ENCODE measurements around the gene DDX5.
A peak's percentile ranks its signal among the peaks of the same experiment; 100 is the strongest.

DNA sequence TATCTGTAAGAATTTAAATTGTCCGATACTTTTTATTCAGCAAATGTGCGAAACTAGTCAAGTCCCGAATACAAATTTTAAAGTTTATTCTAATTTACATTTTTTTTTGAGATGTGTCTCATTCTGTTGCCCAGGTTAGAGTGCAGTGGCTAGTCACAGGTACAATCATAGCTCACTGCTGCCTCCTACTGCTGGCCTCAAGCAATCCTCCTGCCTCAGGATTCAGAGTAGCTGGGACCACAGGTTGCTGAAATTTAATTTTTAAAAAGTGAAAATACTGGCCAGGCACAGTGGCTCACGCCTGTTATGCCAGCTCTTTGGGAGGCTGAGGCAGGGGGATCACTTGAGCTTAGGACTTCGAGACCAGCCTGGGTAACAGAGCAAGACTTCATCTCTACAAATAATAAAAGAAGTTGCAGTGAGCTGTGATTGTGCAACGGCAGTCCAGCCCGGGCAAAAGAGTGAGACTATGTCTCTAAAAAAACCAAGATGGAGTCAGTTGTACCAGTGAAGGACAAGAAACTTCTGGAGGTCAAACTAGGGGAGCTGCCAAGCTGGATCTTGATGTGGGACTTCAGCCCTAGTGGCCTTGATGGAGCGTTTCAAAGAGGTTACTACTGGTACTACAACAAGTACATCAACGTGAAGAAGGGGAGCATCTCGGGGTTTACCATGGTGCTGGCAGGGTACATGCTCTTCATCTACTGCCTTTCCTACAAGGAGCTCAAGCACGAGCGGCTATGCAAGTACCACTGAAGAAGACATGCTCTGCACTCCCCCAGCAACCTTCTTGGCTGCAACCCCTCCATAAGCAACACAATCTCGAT lies 14.8 kb downstream of the DDX5 start:
- TF ChIP-seq NFE2L2 (IDR thresholded peaks at IDR 0.05; ENCODE audit: low read length): no peak
- no peak for TF ChIP-seq NCOA1 (CRISPR knock-in tag; IDR thresholded peaks at IDR 0.05)
- no peak for TF ChIP-seq TAF1 (CRISPR knock-in tag; IDR thresholded peaks at IDR 0.05)
- no peak for TF ChIP-seq RORA (CRISPR knock-in tag; IDR thresholded peaks at IDR 0.05)
- TF ChIP-seq DNMT3B (CRISPR knock-in tag; conservative IDR thresholded peaks at IDR 0.05): no peak
- peak; percentile 70 for TF ChIP-seq CTCF (CRISPR knock-in tag; IDR thresholded peaks at IDR 0.05)
- no peak for TF ChIP-seq ZSCAN21 (CRISPR knock-in tag; IDR thresholded peaks at IDR 0.05; ENCODE audit: borderline replicate concordance)
- no peak for TF ChIP-seq USF2 (IDR thresholded peaks at IDR 0.05; ENCODE audit: low read depth, low read length)
- no peak for TF ChIP-seq USF2 (CRISPR knock-in tag; IDR thresholded peaks at IDR 0.05; ENCODE audit: borderline replicate concordance)
- TF ChIP-seq ZBTB1 (CRISPR knock-in tag; IDR thresholded peaks at IDR 0.05; ENCODE audit: borderline replicate concordance): no peak
- TF ChIP-seq, protein P1, sequence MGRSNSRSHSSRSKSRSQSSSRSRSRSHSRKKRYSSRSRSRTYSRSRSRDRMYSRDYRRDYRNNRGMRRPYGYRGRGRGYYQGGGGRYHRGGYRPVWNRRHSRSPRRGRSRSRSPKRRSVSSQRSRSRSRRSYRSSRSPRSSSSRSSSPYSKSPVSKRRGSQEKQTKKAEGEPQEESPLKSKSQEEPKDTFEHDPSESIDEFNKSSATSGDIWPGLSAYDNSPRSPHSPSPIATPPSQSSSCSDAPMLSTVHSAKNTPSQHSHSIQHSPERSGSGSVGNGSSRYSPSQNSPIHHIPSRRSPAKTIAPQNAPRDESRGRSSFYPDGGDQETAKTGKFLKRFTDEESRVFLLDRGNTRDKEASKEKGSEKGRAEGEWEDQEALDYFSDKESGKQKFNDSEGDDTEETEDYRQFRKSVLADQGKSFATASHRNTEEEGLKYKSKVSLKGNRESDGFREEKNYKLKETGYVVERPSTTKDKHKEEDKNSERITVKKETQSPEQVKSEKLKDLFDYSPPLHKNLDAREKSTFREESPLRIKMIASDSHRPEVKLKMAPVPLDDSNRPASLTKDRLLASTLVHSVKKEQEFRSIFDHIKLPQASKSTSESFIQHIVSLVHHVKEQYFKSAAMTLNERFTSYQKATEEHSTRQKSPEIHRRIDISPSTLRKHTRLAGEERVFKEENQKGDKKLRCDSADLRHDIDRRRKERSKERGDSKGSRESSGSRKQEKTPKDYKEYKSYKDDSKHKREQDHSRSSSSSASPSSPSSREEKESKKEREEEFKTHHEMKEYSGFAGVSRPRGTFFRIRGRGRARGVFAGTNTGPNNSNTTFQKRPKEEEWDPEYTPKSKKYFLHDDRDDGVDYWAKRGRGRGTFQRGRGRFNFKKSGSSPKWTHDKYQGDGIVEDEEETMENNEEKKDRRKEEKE (IDR thresholded peaks at IDR 0.05): no peak
- TF ChIP-seq YY1 (IDR thresholded peaks at IDR 0.05; ENCODE audit: insufficient read depth, insufficient replicate concordance, low read depth, low read length): no peak
- no peak for TF ChIP-seq BRCA1 (CRISPR knock-in tag; IDR thresholded peaks at IDR 0.05)

Data from HepG2 (cell line).